ENCODE measurements around the gene KIAA1614.

Gene KIAA1614

DNA sequence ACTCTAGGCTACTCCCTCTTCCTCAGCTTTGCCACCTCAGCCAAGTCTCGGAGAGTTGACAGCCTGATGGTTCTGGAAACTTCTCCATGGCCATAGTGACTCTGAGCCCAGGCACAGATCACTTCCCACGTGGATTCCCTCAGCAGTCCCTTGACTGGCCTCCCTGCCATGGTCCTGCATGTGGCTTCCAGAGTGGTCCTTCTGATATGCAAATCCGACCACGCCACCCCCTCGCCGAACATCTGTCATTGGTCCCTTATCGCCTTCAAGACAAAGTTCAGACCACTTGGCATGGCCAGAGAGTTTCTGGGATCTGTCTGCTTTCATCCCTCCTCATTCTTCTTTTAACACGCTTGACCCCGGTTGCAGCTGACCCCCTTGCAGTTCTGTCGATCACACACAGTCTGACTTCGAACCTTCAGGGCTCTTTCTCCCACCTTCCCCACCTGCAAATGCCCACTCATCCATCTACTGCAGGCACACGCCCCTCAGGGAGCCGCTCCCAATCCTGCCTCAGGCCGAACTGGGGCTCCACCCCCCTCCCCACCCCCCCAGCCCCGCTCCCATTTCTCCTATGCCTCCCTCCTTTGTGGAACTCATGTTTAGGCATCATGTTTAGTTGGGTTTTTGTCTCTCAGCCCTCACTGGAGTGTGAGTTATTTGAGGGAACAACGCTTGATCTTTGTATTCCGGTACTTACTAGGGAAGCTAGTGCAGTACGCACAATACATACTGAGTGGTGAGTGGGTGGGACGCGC is 29.0 kb downstream of the KIAA1614 start:
- Histone ChIP-seq H3K9ac (ENCODE audit: low read length) (no peak overlapping the region), H3K56ac (ENCODE audit: low read length) (no peak overlapping the region), H2BK120ac (ENCODE audit: low read depth, low read length) (no peak overlapping the region), H2AK5ac (ENCODE audit: low read length) (no peak overlapping the region), H3K79me2 (ENCODE audit: control insufficient read depth, insufficient read depth, low read length) (no peaks in the 10 kb centered on the region), H3K23ac (ENCODE audit: low read length) (no peak overlapping the region), H3K4me2 (ENCODE audit: low read length) (no peak overlapping the region), H3K4ac (ENCODE audit: low read depth, low read length) (no peak overlapping the region), H4K5ac (ENCODE audit: low read length) (no peak overlapping the region), H3K4me3 (ENCODE audit: low read length) (no peak overlapping the region), H2BK5ac (ENCODE audit: low read length) (no peak overlapping the region), H2BK15ac (replicated peaks; ENCODE audit: low read depth) (no peak overlapping the region), H3K18ac (ENCODE audit: low read length) (no peak overlapping the region), H3K36me3 (ENCODE audit: control insufficient read depth, insufficient read depth, low read length) (no peaks in the 10 kb centered on the region), H4K8ac (ENCODE audit: low read depth, low read length) (no peak overlapping the region), H3K27me3 (ENCODE audit: insufficient read depth, low read length, poor library complexity) (no peaks in the 10 kb centered on the region), H3K27ac (ENCODE audit: low read depth, low read length) (no peak overlapping the region), H3K4me1 (ENCODE audit: control insufficient read depth, low read depth, low read length) (no peaks in the 10 kb centered on the region), H3K79me1 (ENCODE audit: low read length) (no peaks in the 10 kb centered on the region)
- DNase-seq: no peak
- WGBS (ENCODE audit: extremely low coverage, insufficient coverage, low lambda C conversion rate): no CpG with 5 or more reads among the region's 20 CpGs

DNA sequence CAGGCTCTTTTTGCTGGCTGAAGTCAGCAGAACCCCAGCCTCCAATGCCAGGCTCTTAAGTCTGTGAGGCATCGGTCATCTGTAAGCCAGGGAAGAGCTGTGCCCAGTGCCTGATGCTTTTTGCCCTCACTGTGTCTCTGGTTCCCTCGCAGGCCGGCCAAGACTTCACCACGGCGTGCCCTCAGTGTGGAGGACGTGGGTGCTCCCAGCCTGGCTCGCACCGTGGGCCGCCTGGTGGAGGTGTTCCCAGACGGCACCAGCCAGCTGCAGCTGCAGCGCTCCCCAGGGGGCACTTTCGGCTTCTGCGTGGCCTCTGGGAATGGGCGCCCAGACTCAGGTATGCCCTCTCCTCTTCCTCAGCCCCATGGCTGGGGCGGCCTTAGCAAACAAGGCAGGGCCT is 32.5 kb downstream of the KIAA1614 start:
- no peak overlapping the region for H2AK5ac ChIP-seq (ENCODE audit: low read length)
- no peak overlapping the region for H4K8ac ChIP-seq (ENCODE audit: low read depth, low read length)
- no peak overlapping the region for H4K5ac ChIP-seq (ENCODE audit: low read length)
- H3K79me1 ChIP-seq (ENCODE audit: low read length): no peaks in the 10 kb centered on the region
- no peak overlapping the region for H2BK5ac ChIP-seq (ENCODE audit: low read length)
- H3K27ac ChIP-seq (ENCODE audit: low read depth, low read length): no peak overlapping the region
- H3K4me1 ChIP-seq (ENCODE audit: control insufficient read depth, low read depth, low read length): no peaks in the 10 kb centered on the region
- no peak overlapping the region for H3K9ac ChIP-seq (ENCODE audit: low read length)
- H3K4ac ChIP-seq (ENCODE audit: low read depth, low read length): no peak overlapping the region
- no peaks in the 10 kb centered on the region for H3K27me3 ChIP-seq (ENCODE audit: insufficient read depth, low read length, poor library complexity)
- H3K23ac ChIP-seq (ENCODE audit: low read length): no peak overlapping the region
- H3K4me2 ChIP-seq (ENCODE audit: low read length): no peak overlapping the region
- DNase-seq: no peak
- no peak overlapping the region for H3K4me3 ChIP-seq (ENCODE audit: low read length)
- no peaks in the 10 kb centered on the region for H3K79me2 ChIP-seq (ENCODE audit: control insufficient read depth, insufficient read depth, low read length)
- H3K18ac ChIP-seq (ENCODE audit: low read length): no peak overlapping the region
- H3K36me3 ChIP-seq (ENCODE audit: control insufficient read depth, insufficient read depth, low read length): no peaks in the 10 kb centered on the region
- H2BK120ac ChIP-seq (ENCODE audit: low read depth, low read length): no peak overlapping the region
- no peak overlapping the region for H3K56ac ChIP-seq (ENCODE audit: low read length)
- no peak overlapping the region for H2BK15ac ChIP-seq (replicated peaks; ENCODE audit: low read depth)
- WGBS (ENCODE audit: extremely low coverage, insufficient coverage, low lambda C conversion rate): no CpG with 5 or more reads among the region's 15 CpGs

DNA sequence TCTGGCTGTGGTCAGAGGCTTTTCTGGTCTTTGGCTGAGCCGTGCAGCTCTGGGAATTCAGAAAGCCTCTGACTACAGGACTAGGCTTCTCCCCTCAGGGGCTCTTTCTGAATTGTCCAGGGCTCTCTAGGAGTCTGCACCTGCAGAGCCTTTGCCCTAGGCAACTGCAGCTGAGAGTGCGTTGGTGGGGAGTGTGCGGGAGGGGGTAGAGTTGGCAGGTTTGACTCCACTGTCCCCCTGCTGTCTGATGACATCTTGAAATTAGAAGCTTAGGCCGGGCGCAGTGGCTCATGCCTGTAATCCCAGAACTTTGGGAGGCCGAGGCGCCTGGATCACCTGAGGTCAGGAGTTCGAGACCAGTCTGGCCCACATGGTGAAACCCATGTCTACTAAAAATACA is 32.9 kb downstream of the KIAA1614 start:
- Histone ChIP-seq H2AK5ac (ENCODE audit: low read length) (no peak overlapping the region), H3K23ac (ENCODE audit: low read length) (no peak overlapping the region), H3K4ac (ENCODE audit: low read depth, low read length) (no peak overlapping the region), H4K5ac (ENCODE audit: low read length) (no peak overlapping the region), H3K79me2 (ENCODE audit: control insufficient read depth, insufficient read depth, low read length) (no peaks in the 10 kb centered on the region), H3K36me3 (ENCODE audit: control insufficient read depth, insufficient read depth, low read length) (no peaks in the 10 kb centered on the region), H4K8ac (ENCODE audit: low read depth, low read length) (no peak overlapping the region), H3K79me1 (ENCODE audit: low read length) (no peaks in the 10 kb centered on the region), H2BK5ac (ENCODE audit: low read length) (no peak overlapping the region), H2BK120ac (ENCODE audit: low read depth, low read length) (no peak overlapping the region), H3K9ac (ENCODE audit: low read length) (no peak overlapping the region), H3K27ac (ENCODE audit: low read depth, low read length) (no peak overlapping the region), H3K4me2 (ENCODE audit: low read length) (no peak overlapping the region), H2BK15ac (replicated peaks; ENCODE audit: low read depth) (no peak overlapping the region), H3K4me3 (ENCODE audit: low read length) (no peak overlapping the region), H3K56ac (ENCODE audit: low read length) (no peak overlapping the region), H3K27me3 (ENCODE audit: insufficient read depth, low read length, poor library complexity) (no peaks in the 10 kb centered on the region), H3K18ac (ENCODE audit: low read length) (no peak overlapping the region), H3K4me1 (ENCODE audit: control insufficient read depth, low read depth, low read length) (no peaks in the 10 kb centered on the region)
- no peak for DNase-seq
- no CpG with 5 or more reads among the region's 8 CpGs for WGBS (ENCODE audit: extremely low coverage, insufficient coverage, low lambda C conversion rate)

DNA sequence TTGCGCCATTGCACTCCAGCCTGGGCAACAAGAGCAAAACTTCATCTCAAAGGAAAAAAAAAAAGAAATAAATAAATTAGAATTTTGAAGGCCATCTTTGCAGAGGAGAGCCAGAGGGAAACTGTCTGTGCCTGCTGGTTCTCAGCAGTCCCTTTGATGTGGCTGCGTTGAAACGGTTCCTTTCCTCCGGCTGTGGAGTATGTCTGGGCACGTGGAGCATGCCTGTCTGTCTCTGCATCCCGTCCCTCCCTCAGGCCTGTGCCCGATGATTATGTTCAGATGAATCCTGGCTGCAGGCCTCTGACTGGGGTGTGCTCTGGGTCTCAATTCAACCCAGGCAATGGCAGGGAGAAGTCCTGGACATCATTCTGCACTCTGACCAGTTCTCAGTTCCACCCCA is 33.4 kb downstream of the KIAA1614 start:
- no peak overlapping the region for H3K18ac ChIP-seq (ENCODE audit: low read length)
- no CpG with 5 or more reads among the region's 7 CpGs for whole genome bisulfite sequencing (ENCODE audit: extremely low coverage, insufficient coverage, low lambda C conversion rate)
- DNase-seq: no peak
- no peak overlapping the region for H2AK5ac ChIP-seq (ENCODE audit: low read length)
- no peak overlapping the region for H3K4me2 ChIP-seq (ENCODE audit: low read length)
- H3K36me3 ChIP-seq (ENCODE audit: control insufficient read depth, insufficient read depth, low read length): no peaks in the 10 kb centered on the region
- no peaks in the 10 kb centered on the region for H3K79me1 ChIP-seq (ENCODE audit: low read length)
- H3K27me3 ChIP-seq (ENCODE audit: insufficient read depth, low read length, poor library complexity): no peaks in the 10 kb centered on the region
- H3K27ac ChIP-seq (ENCODE audit: low read depth, low read length): no peak overlapping the region
- H3K4ac ChIP-seq (ENCODE audit: low read depth, low read length): no peak overlapping the region
- no peak overlapping the region for H4K5ac ChIP-seq (ENCODE audit: low read length)
- H3K56ac ChIP-seq (ENCODE audit: low read length): no peak overlapping the region
- no peak overlapping the region for H4K8ac ChIP-seq (ENCODE audit: low read depth, low read length)
- no peak overlapping the region for H3K4me3 ChIP-seq (ENCODE audit: low read length)
- H2BK120ac ChIP-seq (ENCODE audit: low read depth, low read length): no peak overlapping the region
- H3K79me2 ChIP-seq (ENCODE audit: control insufficient read depth, insufficient read depth, low read length): no peaks in the 10 kb centered on the region
- H2BK15ac ChIP-seq (replicated peaks; ENCODE audit: low read depth): no peak overlapping the region
- no peak overlapping the region for H3K9ac ChIP-seq (ENCODE audit: low read length)
- no peak overlapping the region for H2BK5ac ChIP-seq (ENCODE audit: low read length)
- H3K4me1 ChIP-seq (ENCODE audit: control insufficient read depth, low read depth, low read length): no peaks in the 10 kb centered on the region
- no peak overlapping the region for H3K23ac ChIP-seq (ENCODE audit: low read length)

DNA sequence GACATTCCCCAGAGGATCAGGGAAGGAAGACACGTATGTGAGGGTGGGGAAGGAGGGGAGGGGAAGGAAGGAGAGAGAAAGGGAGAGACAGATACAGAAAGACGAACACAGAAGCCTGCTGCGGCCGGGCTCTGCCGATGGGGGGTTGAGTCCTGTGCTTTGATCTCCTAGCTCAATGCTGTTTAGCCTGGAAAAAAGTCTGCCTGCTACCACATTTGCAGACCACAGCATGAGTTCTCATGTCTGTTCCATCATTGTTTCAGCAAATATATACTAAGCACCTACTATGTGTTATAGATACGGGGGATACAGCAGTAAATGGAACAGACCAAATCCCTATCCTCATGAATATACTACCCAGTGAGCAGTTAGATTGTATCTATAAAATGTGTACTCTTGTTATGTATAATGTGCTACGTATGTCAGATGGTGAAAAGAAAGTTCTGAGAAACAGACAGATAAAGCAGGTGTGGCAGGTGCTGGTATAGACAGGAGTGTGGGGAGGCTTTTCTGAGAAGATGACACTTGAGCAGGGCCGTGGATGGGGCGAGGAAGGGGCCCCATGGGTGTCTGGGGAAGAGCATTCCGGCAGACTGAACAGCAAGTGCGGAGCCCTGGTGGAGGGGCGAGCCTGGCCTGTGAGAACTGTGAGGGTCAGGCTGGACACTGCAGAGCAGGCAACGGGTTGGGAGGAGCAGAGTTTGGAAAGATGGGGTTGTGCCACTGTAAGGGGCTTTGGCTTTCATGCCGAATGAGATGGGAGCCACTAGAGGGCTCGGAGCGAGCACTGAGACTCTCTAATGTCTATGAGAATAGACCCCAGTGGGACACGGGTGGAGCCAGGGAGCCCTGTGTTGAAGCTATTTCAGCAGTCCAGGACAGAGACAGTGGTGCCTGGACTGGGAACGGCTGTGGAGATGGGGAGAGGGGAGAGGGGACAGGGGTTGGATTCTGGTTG is 34.1 kb downstream of the KIAA1614 start:
- Histone ChIP-seq H3K79me1 (ENCODE audit: low read length) (no peaks in the 10 kb centered on the region), H3K4ac (ENCODE audit: low read depth, low read length) (no peak overlapping the region), H4K8ac (ENCODE audit: low read depth, low read length) (no peak overlapping the region), H2BK15ac (replicated peaks; ENCODE audit: low read depth) (no peak overlapping the region), H3K36me3 (ENCODE audit: control insufficient read depth, insufficient read depth, low read length) (no peaks in the 10 kb centered on the region), H2BK5ac (ENCODE audit: low read length) (no peak overlapping the region), H3K79me2 (ENCODE audit: control insufficient read depth, insufficient read depth, low read length) (no peaks in the 10 kb centered on the region), H2AK5ac (ENCODE audit: low read length) (no peak overlapping the region), H3K27me3 (ENCODE audit: insufficient read depth, low read length, poor library complexity) (no peaks in the 10 kb centered on the region), H3K18ac (ENCODE audit: low read length) (no peak overlapping the region), H3K9ac (ENCODE audit: low read length) (no peak overlapping the region), H2BK120ac (ENCODE audit: low read depth, low read length) (no peak overlapping the region), H4K5ac (ENCODE audit: low read length) (no peak overlapping the region), H3K4me2 (ENCODE audit: low read length) (no peak overlapping the region), H3K23ac (ENCODE audit: low read length) (no peak overlapping the region), H3K4me3 (ENCODE audit: low read length) (no peak overlapping the region), H3K27ac (ENCODE audit: low read depth, low read length) (no peak overlapping the region), H3K56ac (ENCODE audit: low read length) (no peak overlapping the region), H3K4me1 (ENCODE audit: control insufficient read depth, low read depth, low read length) (no peaks in the 10 kb centered on the region)
- no peak for DNase-seq
- no CpG with 5 or more reads among the region's 18 CpGs for WGBS (ENCODE audit: extremely low coverage, insufficient coverage, low lambda C conversion rate)
